ENCODE data around the gene MTERF4.

The MTERF4 gene

GRCh38 chr2:241121008-241121407, 18.9 kb upstream of the MTERF4 start:
- Histone ChIP-seq H3K4me3 (ENCODE audit: low read length in 2 of 2) (no peak overlapping the region), H3K9ac (ENCODE audit: low read length in 2 of 2) (no peak overlapping the region), H3K27ac (ENCODE audit: low read length) (no peak overlapping the region), H3K36me3 (ENCODE audit: control insufficient read depth in 2 of 2, insufficient read depth in 2 of 2, low read length in 2 of 2) (no peaks in the 10 kb centered on the region), H3K9me3 (ENCODE audit: control insufficient read depth in 2 of 2, low read length in 2 of 2) (no peaks in the 10 kb centered on the region), H3K27me3 (ENCODE audit: control insufficient read depth in 1 of 2, insufficient read depth in 2 of 2, low read length in 2 of 2) (no peaks in the 10 kb centered on the region), H3K4me1 (ENCODE audit: control insufficient read depth, insufficient read depth, low read length) (no peaks in the 10 kb centered on the region)

- no peak overlapping the region for H3K27ac ChIP-seq (ENCODE audit: low read length)
- H3K27me3 ChIP-seq (ENCODE audit: control insufficient read depth in 1 of 2, insufficient read depth in 2 of 2, low read length in 2 of 2): no peaks in the 10 kb centered on the region
- no peak overlapping the region for H3K4me3 ChIP-seq (ENCODE audit: low read length in 2 of 2)
- H3K4me1 ChIP-seq (ENCODE audit: control insufficient read depth, insufficient read depth, low read length): no peaks in the 10 kb centered on the region
- H3K36me3 ChIP-seq (ENCODE audit: control insufficient read depth in 2 of 2, insufficient read depth in 2 of 2, low read length in 2 of 2): no peaks in the 10 kb centered on the region
- H3K9me3 ChIP-seq (ENCODE audit: control insufficient read depth in 2 of 2, low read length in 2 of 2): no peaks in the 10 kb centered on the region
- no peak overlapping the region for H3K9ac ChIP-seq (ENCODE audit: low read length in 2 of 2)
These were observed 18.4 kb upstream of the MTERF4 start for GRCh38 chr2:241120440-241120839.

- Histone ChIP-seq H3K27ac (ENCODE audit: low read length) (no peak overlapping the region), H3K9me3 (ENCODE audit: control insufficient read depth in 2 of 2, low read length in 2 of 2) (no peaks in the 10 kb centered on the region), H3K27me3 (ENCODE audit: control insufficient read depth in 1 of 2, insufficient read depth in 2 of 2, low read length in 2 of 2) (no peaks in the 10 kb centered on the region), H3K4me1 (ENCODE audit: control insufficient read depth, insufficient read depth, low read length) (no peaks in the 10 kb centered on the region), H3K9ac (ENCODE audit: low read length in 2 of 2) (no peak overlapping the region), H3K36me3 (ENCODE audit: control insufficient read depth in 2 of 2, insufficient read depth in 2 of 2, low read length in 2 of 2) (no peaks in the 10 kb centered on the region), H3K4me3 (ENCODE audit: low read length in 2 of 2) (no peak overlapping the region)
These were observed 16.8 kb upstream of the MTERF4 start for GRCh38 chr2:241118737-241119505.

DNA sequence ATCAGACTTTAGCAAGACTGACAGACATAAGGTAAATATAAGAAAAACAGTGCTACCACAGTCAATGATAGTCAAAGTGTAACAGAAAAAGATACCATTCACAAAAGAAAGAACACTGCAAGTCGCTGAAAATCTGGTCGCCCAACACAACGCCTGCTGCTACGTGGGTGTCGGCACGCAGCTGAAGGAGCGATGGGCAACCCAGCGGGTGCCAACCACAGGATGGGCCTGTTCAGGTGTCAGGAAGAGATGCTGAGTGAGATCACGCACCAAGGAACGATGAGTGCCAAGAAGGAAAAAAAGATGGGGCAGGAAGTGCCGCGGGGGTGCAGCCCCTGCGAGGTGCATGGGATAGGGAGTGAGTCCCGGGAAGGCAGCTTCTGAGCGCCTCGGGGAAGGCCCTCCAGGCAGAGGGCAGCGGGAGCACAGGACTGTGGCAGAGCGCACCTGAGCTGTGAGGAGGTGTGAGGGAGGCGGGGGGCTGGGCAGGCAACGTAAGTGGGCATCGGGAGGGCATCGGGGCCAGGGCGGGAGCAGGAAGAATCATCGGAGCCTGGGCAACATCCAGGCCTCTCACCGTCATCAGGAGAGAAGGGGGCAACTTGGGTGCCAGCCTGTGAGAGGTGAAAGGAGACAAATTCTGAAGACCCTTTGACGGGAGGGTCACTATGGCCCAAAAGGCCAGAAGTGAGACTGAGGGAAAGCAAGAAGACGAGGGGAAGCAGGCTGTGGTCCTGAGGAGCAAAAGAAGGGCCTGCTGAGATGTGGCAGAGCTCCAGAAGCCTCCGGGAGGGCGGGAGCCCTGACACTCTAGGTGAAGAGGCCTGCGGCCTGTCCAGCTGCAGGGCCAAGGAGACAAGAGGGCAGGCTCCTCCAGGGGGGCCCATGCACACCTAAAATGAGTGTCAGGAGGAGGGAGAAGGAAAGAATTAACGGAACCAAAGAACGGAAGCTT, 14.8 kb upstream of the MTERF4 start:
- no peaks in the 10 kb centered on the region for H3K27me3 ChIP-seq (ENCODE audit: control insufficient read depth in 1 of 2, insufficient read depth in 2 of 2, low read length in 2 of 2)

DNA sequence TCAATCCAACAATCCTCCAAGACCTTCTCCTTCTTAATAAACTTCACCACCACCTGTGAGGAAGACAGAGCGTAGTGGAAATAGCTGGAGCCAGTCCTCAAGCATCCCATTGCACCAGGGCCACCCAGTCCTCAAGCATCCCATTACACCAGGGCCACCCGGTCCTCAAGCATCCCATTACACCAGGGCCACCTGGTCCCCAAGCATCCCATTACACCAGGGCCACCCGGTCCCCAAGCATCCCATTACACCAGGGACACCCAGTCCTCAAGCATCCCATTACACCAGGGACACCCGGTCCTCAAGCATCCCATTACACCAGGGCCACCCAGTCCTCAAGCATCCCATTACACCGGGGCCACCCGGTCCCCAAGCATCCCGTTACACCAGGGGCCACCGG, 13.3 kb upstream of the MTERF4 start:
- no peaks in the 10 kb centered on the region for H3K4me1 ChIP-seq (ENCODE audit: control insufficient read depth, insufficient read depth, low read length)
- H3K27me3 ChIP-seq (ENCODE audit: control insufficient read depth in 1 of 2, insufficient read depth in 2 of 2, low read length in 2 of 2): no peaks in the 10 kb centered on the region
- H3K4me3 ChIP-seq (ENCODE audit: low read length in 2 of 2): no peak overlapping the region
- no peaks in the 10 kb centered on the region for H3K36me3 ChIP-seq (ENCODE audit: control insufficient read depth in 2 of 2, insufficient read depth in 2 of 2, low read length in 2 of 2)
- H3K27ac ChIP-seq (ENCODE audit: low read length): no peak overlapping the region
- H3K9me3 ChIP-seq (ENCODE audit: control insufficient read depth in 2 of 2, low read length in 2 of 2): no peaks in the 10 kb centered on the region
- no peak overlapping the region for H3K9ac ChIP-seq (ENCODE audit: low read length in 2 of 2)

More for the DNA sequence above, 14.8 kb upstream of the MTERF4 start:
- no peak overlapping the region for H3K27ac ChIP-seq (ENCODE audit: low read length)
- no peaks in the 10 kb centered on the region for H3K9me3 ChIP-seq (ENCODE audit: control insufficient read depth in 2 of 2, low read length in 2 of 2)
- H3K36me3 ChIP-seq (ENCODE audit: control insufficient read depth in 2 of 2, insufficient read depth in 2 of 2, low read length in 2 of 2): no peaks in the 10 kb centered on the region
- H3K4me3 ChIP-seq (ENCODE audit: low read length in 2 of 2): no peak overlapping the region
- H3K9ac ChIP-seq (ENCODE audit: low read length in 2 of 2): no peak overlapping the region
- H3K4me1 ChIP-seq (ENCODE audit: control insufficient read depth, insufficient read depth, low read length): no peaks in the 10 kb centered on the region

GRCh38 chr2:241114836-241115235, 12.7 kb upstream of the MTERF4 start:
- Histone ChIP-seq H3K4me3 (ENCODE audit: low read length in 2 of 2) (no peak overlapping the region), H3K27ac (ENCODE audit: low read length) (no peak overlapping the region), H3K4me1 (ENCODE audit: control insufficient read depth, insufficient read depth, low read length) (no peaks in the 10 kb centered on the region), H3K36me3 (ENCODE audit: control insufficient read depth in 2 of 2, insufficient read depth in 2 of 2, low read length in 2 of 2) (no peaks in the 10 kb centered on the region), H3K27me3 (ENCODE audit: control insufficient read depth in 1 of 2, insufficient read depth in 2 of 2, low read length in 2 of 2) (no peaks in the 10 kb centered on the region), H3K9me3 (ENCODE audit: control insufficient read depth in 2 of 2, low read length in 2 of 2) (no peaks in the 10 kb centered on the region), H3K9ac (ENCODE audit: low read length in 2 of 2) (no peak overlapping the region)

- H3K36me3 ChIP-seq (ENCODE audit: control insufficient read depth in 2 of 2, insufficient read depth in 2 of 2, low read length in 2 of 2): no peaks in the 10 kb centered on the region
- H3K4me3 ChIP-seq (ENCODE audit: low read length in 2 of 2): no peak overlapping the region
- no peak overlapping the region for H3K9ac ChIP-seq (ENCODE audit: low read length in 2 of 2)
- H3K27me3 ChIP-seq (ENCODE audit: control insufficient read depth in 1 of 2, insufficient read depth in 2 of 2, low read length in 2 of 2): no peaks in the 10 kb centered on the region
- no peaks in the 10 kb centered on the region for H3K4me1 ChIP-seq (ENCODE audit: control insufficient read depth, insufficient read depth, low read length)
- H3K27ac ChIP-seq (ENCODE audit: low read length): no peak overlapping the region
- H3K9me3 ChIP-seq (ENCODE audit: control insufficient read depth in 2 of 2, low read length in 2 of 2): no peaks in the 10 kb centered on the region
These were observed 10.5 kb upstream of the MTERF4 start for GRCh38 chr2:241112592-241112991.

DNA sequence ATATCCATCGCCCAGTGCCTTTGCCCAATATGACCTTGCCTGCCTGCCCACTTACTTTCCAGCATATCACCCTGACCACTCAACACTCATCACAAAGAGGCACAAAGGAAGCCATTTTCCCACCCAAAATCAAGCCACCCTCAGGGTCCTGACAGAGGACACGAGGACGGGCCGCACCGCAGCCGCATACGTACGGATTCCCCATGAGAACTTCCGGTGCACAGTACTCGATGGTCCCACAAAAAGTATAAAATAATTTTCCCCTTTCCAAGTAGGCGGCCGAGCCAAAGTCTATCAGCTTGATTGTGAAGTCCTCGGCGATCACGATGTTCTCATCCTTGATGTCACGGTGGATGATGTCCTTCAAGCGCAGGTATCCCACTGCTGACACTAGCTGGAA, 10.0 kb upstream of the MTERF4 start:
- Histone ChIP-seq H3K4me3 (ENCODE audit: low read length in 2 of 2) (no peak overlapping the region), H3K4me1 (ENCODE audit: control insufficient read depth, insufficient read depth, low read length) (no peaks in the 10 kb centered on the region), H3K9ac (ENCODE audit: low read length in 2 of 2) (no peak overlapping the region), H3K27ac (ENCODE audit: low read length) (no peak overlapping the region), H3K36me3 (ENCODE audit: control insufficient read depth in 2 of 2, insufficient read depth in 2 of 2, low read length in 2 of 2) (no peaks in the 10 kb centered on the region), H3K9me3 (ENCODE audit: control insufficient read depth in 2 of 2, low read length in 2 of 2) (no peaks in the 10 kb centered on the region), H3K27me3 (ENCODE audit: control insufficient read depth in 1 of 2, insufficient read depth in 2 of 2, low read length in 2 of 2) (no peaks in the 10 kb centered on the region)

GRCh38 chr2:241111440-241111805, 9.3 kb upstream of the MTERF4 start:
- Histone ChIP-seq H3K36me3 (ENCODE audit: control insufficient read depth in 2 of 2, insufficient read depth in 2 of 2, low read length in 2 of 2) (no peaks in the 10 kb centered on the region), H3K4me3 (ENCODE audit: low read length in 2 of 2) (no peak overlapping the region), H3K27me3 (ENCODE audit: control insufficient read depth in 1 of 2, insufficient read depth in 2 of 2, low read length in 2 of 2) (no peaks in the 10 kb centered on the region), H3K9me3 (ENCODE audit: control insufficient read depth in 2 of 2, low read length in 2 of 2) (no peaks in the 10 kb centered on the region), H3K27ac (ENCODE audit: low read length) (no peak overlapping the region), H3K9ac (ENCODE audit: low read length in 2 of 2) (no peak overlapping the region), H3K4me1 (ENCODE audit: control insufficient read depth, insufficient read depth, low read length) (no peaks in the 10 kb centered on the region)

DNA sequence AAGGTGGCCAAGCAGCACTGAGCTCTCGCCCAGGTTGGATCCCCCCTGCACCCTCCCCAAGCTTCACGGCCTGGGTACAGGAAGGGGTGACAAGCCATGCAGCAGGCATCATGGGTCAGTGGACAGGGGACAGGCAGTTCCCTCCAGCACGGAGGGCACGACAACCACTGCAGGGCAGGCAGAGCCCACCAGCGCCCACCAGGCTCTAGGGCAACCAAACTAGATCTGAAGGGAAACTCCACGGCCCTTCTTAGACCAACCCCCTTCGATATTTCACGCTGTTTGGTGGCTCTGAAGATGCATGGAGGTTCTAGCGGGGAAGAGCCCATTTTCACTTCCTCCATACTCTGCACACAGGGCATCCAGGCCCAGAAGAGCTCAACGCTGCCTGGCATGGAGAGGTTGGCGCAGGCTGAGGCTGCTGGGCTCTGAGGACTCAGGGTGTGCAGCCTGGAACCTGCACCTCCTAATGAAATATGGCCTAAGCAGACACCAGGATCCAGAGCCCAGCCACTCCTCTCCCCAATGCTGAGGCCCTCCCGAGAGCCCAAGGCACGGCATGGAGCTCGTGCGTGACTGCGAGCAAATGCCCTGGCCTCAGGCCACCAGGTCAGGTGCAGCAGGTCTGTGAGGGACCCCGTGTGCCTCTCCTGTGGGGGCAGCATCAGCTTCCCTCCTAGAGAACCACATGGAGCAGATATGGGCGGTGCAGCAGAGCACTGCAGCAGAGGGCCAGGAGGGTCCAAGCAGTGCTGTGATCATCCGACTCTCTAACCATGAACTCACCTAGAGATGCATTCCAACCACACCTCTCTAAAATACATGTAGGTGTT, 8.7 kb upstream of the MTERF4 start:
- H3K4me1 ChIP-seq (ENCODE audit: control insufficient read depth, insufficient read depth, low read length): no peaks in the 10 kb centered on the region
- no peak overlapping the region for H3K27ac ChIP-seq (ENCODE audit: low read length)
- H3K9ac ChIP-seq (ENCODE audit: low read length in 2 of 2): no peak overlapping the region
- no peaks in the 10 kb centered on the region for H3K36me3 ChIP-seq (ENCODE audit: control insufficient read depth in 2 of 2, insufficient read depth in 2 of 2, low read length in 2 of 2)
- H3K4me3 ChIP-seq (ENCODE audit: low read length in 2 of 2): no peak overlapping the region
- H3K27me3 ChIP-seq (ENCODE audit: control insufficient read depth in 1 of 2, insufficient read depth in 2 of 2, low read length in 2 of 2): no peaks in the 10 kb centered on the region
- no peaks in the 10 kb centered on the region for H3K9me3 ChIP-seq (ENCODE audit: control insufficient read depth in 2 of 2, low read length in 2 of 2)

Data from stomach smooth muscle (tissue), 2 donors.